Measurements from ENCODE around the gene PCDHGC3. TPM values are rescaled to one million over a fixed set of nuclear protein-coding genes. Genes with fewer than 3 reads are reported as not detected.

The PCDHGC3 gene
- total and polyA plus RNA-seq, 9 of the 15 experiments (the other 6 are each of a cell fraction or from before 2014, with no cell fraction given) = 0.07 TPM; not detected in 8

DNA sequence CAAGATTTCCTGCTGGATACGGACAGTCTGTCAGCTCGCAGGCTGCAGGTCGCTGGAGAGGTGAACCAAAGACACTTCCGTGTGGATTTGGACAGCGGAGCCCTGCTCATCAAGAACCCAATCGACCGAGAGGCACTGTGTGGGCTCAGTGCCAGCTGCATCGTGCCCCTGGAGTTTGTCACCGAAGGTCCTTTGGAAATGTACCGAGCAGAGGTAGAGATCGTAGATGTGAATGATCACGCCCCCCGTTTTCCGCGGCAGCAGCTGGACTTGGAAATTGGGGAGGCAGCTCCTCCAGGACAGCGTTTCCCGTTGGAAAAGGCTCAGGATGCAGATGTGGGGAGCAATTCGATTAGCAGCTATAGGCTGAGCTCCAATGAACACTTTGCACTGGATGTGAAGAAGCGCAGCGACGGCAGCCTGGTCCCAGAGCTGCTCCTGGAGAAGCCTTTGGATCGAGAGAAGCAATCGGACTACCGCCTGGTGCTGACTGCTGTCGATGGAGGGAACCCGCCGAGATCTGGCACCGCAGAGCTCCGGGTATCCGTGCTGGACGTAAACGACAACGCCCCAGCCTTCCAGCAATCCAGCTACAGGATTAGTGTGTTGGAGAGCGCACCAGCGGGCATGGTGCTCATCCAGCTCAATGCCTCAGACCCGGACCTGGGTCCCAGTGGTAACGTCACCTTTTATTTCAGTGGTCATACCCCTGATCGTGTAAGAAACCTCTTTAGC is 9.7 kb downstream of the PCDHGC3 start:
- TF ChIP-seq PHB (CRISPR knock-in tag; IDR thresholded peaks at IDR 0.05) (no peak), ARID1B (IDR thresholded peaks at IDR 0.05) (no peak), EZH2 (IDR thresholded peaks at IDR 0.05; ENCODE audit: borderline replicate concordance, low read depth, low read length) (peak; percentile 73; the same call in 1 of the 2 replicates), HDAC1 (IDR thresholded peaks at IDR 0.05) (no peak), DIDO1 (tag; IDR thresholded peaks at IDR 0.05; ENCODE audit: low read depth) (no peak), EGR1 (conservative IDR thresholded peaks at IDR 0.05) (no peak), ZKSCAN8 (CRISPR knock-in tag; IDR thresholded peaks at IDR 0.05) (no peak), NFIC (IDR thresholded peaks at IDR 0.05) (0 out of 2 replicates have a peak, but pooled peaks have one; percentile 14), TFAM (CRISPR knock-in tag; conservative IDR thresholded peaks at IDR 0.05) (no peak)
- TF ChIP-seq, protein P1, sequence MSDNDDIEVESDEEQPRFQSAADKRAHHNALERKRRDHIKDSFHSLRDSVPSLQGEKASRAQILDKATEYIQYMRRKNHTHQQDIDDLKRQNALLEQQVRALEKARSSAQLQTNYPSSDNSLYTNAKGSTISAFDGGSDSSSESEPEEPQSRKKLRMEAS (CRISPR knock-in tag; IDR thresholded peaks at IDR 0.05) = no peak
- no peak overlapping the region for H3K27ac ChIP-seq (ENCODE audit: extremely low read depth, low read depth, low read length)
- WGBS (ENCODE audit: insufficient coverage, low coverage, missing lambda C conversion rate) = 4% methylated on average over 38 of the region's 38 CpGs
- no peaks in the 10 kb centered on the region for H3K79me2 ChIP-seq (ENCODE audit: control insufficient read depth, insufficient read depth, low read length)
- no peaks in the 10 kb centered on the region for H3K36me3 ChIP-seq (ENCODE audit: control insufficient read depth, insufficient read depth, low read length)
- POLR2A ChIA-PET = interaction anchor here (0.9 to 1.4 kb wide), 4 partner anchors 10 to 168 kb away, joined by 3 to 4 read pairs (median 3); partner anchors contain the start of gene PCDHGC3
- no peak overlapping the region for H2AFZ ChIP-seq (ENCODE audit: low read depth, low read length)
- ATAC-seq (no peak), FAIRE-seq (no peak), DNase-seq (ENCODE audit: extremely low read depth in 1 of 4, low spot score in 3 of 4) (no peak)
- in situ Hi-C loops (cut with MboI) = no loop called here
- peaks cover 0 to 6% of the 10 kb centered on the region in 2 experiments; a peak in 2 of 5 replicates for H3K4me1 ChIP-seq (replicated peaks in 1 of 2; ENCODE audit: control insufficient read depth in 2 of 2, insufficient read depth in 2 of 2, low read length in 2 of 2)
- CTCF ChIA-PET (ENCODE audit: low intra/inter-chr PET ratio) = no interaction called here
- 0 out of 2 replicates have a peak, but pooled peaks cover 5% of the 10 kb centered on the region for H4K20me1 ChIP-seq (replicated peaks; ENCODE audit: control insufficient read depth, insufficient read depth, low read length)
- H3K27me3 ChIP-seq (ENCODE audit: control insufficient read depth in 2 of 2, insufficient read depth in 2 of 2, low read length in 2 of 2) = peaks cover 55 to 61% of the 10 kb centered on the region in 2 experiments
- H3K9ac ChIP-seq (ENCODE audit: insufficient read depth in 1 of 2, low read depth in 2 of 2, low read length in 2 of 2) = peak overlapping the region in 1 of 2 experiments; percentile 26; a peak in 1 of 4 replicates
- BruUV-seq (replicated peaks) = no TSS peak
- no peak overlapping the region for H3K4me3 ChIP-seq
- H3K9me3 ChIP-seq (replicated peaks; ENCODE audit: control insufficient read depth, insufficient read depth, low read depth, low read length) = no peaks in the 10 kb centered on the region
- intact Hi-C loops (cut with micrococcal nuclease) = no loop called here
- no peak overlapping the region for H3K4me2 ChIP-seq (ENCODE audit: insufficient read depth, low read length)
- H3K9me1 ChIP-seq (ENCODE audit: control insufficient read depth, insufficient read depth, low read length) = no peaks in the 10 kb centered on the region
